GM21381 (cell line): ENCODE measurements around the gene WDR1.

Experiments used
- ATAC-seq: cut with Tn5 transposase; IDR thresholded peaks from one replicate; pipeline ENCODE4 v1.9.1; 2021; ENCODE audit warnings: mild to moderate bottlenecking, moderate library complexity; ENCODE audit not compliant: unreplicated experiment

The WDR1 gene

DNA sequence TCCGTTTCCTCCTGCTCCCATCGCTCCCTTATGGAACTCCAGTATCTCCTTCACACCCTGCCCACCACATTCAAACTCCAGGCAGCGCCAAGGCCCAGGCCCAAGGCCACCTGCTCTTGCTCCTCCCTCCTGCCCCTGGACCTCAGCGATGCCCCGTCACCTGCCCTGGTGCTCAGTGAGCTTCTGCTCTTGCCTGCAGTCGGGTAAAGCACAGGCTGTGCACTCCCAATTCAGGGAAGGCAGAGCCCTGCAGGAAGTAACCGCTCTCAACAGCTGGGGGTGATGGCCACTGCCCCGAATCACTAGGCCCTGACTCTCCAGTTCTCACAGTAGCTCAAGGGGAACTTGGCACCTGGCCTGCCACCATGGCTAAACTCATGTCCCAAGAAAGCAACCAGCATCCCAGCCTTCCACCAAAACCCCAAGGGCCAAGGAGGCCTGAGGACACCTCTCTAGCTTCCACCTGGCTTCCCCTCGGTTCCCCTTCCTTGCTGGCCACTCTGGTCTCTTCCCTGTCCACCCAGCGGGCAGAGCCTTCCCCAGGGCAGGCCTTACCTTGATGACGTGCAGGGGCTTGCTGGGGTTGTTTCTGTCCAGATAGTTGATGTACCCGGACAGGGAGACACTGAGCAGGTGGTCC, 29.3 kb downstream of the WDR1 start:
- ATAC-seq = no peak

DNA sequence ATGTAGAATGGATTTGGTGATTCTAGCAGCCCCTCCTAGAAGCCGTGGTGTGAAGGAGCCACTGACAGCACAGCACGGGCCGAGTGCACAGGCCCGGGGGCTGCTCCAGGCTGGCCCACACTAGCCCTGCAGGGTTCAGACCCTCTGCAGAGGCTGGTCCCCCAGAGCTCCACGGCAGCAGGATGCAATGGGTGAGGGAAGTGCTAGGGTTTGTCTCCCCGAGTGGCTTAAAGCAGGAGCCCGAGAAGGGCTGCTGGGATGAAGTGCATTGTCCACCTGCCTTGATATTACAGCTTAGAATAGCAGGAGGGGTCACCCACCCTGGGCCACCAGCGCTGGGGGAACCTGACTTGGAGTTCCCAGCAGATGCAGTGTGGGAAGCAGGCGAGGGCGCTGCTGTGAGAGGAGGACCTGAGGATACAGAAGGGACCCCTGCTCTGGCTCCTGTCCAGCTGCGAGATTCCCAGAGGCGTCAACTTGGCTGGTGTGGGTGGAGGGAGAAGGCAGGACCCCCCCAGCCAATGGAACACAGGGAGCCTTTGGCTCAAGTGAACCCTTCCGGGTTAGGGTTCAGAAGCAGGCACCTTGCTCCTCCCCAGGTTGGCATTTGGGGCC, 30.0 kb downstream of the WDR1 start:
- ATAC-seq = no peak

DNA sequence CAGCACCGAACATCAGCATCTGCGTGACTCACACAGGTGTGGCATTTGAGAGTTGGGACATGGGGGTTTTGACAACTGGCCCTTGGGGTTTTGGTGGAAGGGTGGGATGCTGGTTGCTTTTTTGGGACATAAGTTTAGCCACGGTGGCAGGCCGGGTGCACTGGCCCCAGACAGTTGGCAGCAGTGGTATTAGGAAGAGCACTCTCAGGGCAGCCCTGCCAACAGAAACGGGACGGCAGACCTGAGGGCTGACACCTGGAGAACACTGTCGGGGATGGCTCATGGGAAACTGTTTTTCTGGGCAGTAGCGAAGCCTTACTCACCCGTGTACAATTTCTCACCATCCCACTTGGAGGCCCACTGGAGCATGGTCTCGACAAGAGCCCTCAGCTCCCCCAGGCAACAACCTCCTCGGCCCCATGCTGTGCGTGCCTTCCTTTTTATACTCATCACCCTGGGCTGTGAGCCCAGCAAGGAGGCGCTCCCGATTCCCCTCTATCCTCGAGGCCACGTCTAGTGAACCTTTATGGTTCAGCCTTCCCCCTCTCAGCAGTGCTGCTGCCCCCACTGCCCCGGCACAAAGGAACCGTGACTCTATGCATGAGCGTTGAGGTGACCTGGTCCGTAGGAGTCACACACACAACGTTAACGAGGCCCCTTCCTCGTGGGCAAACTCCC, 30.6 kb downstream of the WDR1 start:
- no peak for ATAC-seq

DNA sequence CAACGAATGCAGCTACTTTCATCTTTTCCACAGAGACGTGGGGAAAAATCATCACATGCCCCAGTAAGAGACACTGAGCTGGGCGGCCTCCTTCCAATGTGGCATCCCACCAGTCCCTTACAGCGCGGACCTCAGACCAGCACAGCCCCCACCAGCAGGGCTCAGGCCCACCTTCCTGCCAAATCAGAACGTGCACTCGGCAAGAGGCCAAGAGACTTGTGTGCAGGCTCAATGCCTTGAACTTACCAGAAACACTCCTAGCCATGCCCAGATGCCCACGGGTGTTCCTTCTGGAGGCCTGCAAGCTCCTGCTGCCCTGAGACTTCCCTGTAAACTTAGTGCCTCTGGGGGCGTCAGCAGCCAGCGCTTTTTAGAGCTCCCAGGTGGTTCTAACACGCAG, 31.2 kb downstream of the WDR1 start:
- ATAC-seq = no peak

DNA sequence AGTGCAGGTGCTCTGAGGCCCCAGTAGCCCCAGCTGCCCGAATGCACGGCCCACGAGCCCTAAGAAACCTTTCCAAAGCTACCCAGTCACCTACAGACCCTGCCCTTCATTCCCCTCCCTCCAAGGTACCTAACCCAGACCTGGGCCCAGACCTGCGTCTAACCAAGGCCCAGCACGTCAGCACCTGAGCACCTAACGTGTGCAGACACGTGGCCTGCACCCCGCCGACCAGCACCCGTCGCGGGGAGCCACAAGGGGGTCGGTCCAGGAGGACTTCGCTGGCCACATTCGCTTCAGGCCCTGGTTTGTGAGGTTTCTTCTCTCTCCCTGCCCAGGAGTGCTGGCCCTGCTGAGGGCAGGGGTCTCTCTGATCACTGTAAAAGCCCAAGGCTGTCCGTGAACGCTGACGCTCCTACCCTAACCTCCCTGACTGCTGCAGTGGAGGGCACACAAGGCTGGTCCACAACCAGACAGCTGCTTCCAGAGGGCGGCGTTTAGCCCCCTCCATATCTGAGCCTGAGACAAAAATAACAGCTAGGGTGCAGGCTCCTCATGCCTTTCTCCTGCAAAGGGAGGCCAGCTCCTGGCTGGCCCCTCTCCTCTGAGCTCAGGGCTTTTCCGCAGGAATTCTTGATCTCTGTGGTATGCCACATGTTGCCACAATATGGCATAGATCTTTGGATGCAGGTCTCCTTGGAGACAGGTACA, 31.8 kb downstream of the WDR1 start:
- no peak for ATAC-seq

DNA sequence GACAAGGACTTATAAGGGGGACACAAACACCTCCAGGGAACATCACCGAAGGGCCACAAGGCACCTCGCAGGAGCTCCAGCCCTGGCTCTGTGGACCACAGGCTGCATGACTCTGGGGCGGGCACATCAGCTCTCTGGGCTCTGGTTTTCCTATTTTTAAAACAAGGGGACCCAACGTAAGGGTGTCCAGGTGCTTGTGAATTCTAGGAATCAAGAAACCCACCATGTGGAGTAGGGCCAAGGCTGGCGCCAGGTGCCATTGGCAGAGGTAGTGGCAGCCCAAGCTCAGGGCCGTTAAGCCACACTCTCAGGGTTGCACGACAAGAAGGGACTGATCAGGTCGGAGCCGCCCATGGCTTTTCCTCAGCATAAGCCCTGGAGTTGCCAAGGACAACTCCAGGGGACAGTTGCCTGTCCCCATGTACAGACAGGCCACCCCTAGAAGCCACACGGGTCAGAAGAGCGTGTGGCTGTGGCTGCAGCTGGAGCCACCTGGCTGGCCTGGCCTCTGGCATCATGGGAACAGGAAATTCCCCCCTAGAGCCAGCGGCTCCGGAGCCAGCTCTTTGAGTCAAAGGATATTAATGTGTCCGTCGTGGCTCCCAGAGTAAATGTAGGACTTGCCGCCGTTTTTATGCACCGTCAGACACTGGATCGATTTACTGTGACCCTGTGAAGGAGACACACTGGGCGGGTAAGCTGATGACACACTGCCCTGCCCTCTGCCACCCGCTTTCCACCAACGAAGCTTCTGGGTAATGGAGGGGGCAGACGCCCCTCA, 32.5 kb downstream of the WDR1 start:
- no peak for ATAC-seq

DNA sequence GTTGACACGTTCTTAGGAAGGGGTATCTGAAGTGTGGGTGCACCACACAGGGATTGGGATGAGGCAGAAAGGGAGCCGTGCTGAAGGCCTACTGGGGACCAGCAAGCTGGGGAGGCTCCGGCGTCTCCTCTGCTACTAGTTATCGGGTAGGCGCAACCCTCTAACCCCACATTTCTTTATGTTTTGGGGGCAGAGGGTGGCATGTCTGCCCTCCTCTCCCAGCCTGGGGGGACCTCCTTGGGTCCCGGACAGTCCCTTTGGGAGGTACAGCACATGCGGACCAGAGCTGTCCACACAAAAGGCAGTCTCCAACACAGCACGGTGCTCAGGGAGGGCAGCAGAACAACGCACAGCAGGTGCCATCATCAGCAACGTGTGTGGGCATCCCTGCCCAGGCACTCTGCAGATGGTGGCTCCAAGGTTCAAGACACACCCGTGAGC, 33.2 kb downstream of the WDR1 start:
- ATAC-seq = no peak

DNA sequence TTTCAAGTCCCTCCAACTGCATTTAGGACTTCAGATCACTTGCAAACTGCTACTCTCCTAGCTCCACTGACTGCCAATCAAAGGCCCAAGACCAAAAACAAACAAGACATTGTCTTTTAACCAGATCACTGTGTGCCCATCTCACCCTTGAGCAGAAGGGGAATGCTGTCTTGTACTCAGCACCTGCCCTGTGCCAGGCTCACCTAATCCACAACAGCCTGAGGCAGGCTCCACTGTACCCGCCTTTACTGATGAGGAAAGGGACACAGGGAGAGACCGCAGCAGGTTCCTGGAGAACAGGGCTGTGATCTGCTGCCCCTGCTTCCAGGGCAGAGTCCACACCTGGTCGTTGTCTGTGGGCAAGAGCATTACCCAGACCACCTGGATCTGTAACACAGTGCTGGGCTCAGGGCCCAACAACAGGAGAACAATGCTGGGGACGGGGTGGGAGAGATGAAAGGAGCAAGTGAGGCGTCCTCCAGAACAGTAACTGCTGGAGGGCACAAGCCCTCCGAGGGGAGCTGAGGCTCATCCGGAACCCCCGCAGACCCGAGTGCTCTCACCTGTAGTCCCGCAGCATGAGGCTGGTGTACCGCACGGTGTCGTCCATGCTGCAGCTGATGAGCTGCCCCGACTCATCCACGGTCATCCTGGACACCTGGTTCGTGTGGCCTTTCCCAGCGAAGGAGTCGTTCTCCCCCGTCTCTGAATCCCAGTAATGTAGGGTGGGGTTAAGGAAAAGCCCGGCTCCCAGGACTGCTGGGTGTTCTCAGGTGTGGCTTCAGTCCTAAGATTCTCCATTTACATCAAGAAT, 33.9 kb downstream of the WDR1 start:
- no peak for ATAC-seq

DNA sequence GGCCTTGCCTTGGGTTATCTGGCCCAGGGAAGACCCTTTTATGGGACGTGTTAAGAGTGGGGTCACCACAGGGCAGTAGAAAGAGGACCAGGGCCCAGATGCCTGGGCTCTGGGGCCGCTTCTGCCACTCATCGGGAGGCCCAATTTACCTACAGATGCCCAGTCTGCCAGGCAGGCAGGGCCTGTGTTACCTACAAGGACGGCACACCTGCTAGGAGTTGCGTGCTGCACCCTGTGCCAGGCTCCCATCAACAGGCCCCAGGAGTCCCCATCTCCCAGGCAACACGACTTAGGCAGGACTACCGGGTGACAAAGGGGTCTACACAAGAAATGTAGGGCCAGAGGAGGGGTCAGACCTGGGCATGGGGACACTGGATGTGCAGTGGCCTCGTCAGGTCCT, 34.6 kb downstream of the WDR1 start:
- no peak for ATAC-seq

DNA sequence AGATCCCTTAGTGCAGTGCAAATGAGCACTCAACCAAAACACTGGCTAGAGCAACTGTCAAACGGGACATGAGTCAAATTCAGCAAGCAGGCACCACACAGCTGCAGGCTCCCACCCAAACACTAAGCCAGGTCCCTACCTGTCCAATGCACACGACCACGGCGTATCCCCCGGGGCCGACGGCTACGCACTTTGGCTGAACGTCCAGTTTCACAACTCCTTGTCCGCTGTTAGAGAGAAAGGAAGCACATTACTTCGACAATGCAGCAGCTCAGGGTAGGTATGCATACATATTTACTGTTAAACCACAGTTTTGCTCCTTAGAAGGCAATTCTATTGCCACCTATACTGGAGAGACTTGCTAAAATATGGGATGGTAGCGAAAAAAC, 35.4 kb downstream of the WDR1 start:
- no peak for ATAC-seq

DNA sequence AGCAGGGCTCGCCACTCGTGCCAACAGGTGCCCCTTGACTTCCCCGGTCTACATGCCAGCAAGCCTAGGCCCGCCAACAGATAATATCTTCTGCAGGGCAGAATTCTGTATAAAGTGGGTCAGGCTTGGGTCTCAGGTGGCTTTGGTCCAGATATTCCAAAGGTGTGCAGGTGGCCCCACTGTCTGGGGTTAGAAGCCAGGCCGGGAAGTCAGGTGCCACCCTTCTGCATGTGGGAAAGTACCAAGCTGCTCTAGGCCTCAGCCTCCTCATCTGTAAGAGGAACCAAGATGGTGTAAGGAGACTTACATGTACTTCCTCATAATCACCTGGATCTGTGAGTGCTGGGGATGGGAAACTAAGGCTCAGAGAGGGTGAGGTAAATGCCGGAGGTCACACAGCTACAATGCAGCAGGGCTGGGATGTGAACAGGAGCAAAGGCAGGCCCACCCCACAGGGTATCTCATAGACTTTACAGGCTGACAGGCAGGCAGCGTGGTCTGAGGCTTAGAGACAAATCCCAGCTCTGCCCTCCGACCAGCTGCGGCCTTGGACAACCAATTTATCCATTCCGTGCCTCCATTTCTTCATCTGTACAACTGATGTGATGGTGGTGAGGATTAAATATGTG, 35.9 kb downstream of the WDR1 start:
- ATAC-seq = no peak

DNA sequence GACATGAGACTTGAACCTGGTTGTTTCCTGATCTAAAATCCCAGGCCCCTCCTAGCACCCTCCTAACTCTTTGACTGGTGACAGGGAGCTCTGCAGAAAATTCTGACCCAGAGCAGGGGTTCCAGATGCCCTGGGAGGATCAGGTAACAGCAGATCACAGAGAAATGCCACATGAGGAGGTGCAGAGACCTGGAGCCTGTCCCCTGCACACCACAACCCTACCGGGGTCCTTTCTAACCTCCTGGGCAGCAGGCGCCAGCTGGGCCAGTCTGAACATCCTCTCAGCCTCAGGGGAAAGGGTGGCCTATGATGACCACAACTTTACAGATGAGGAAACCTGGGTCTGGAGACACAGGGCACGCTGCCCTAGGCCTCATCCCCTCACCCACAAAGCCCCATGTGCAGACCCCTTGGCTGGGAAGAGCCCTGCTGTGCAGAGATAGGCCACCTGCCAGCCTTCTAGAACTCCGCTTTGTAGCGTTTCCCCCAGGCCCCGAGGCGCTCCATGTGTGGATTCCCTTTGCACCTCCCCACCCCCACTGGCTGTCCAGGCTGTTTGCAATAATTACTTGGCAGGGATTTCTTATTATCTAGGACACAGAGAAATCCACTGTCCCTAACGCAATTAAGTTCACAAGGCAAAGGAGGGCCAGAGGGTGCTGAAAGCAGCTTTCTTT, 36.5 kb downstream of the WDR1 start:
- no peak for ATAC-seq

DNA sequence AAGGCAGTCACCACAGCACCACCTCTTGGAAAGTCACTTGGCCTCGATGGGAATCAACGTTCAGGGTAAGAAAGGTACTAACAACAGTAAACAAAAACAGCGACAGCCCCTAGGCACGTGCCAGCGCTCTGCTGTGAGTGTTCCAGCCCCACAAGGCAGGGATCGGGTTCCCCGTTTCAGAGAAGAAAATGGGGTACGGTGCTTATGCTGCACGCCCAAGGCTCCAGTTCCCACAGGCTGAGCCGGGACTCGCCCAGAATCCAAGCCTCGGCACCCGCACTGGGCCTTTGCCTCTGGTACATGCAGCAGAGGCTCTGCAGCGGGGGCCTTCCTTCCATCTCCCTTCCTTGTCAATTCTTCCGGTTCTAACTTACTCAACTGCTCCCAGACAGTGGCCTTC, 37.3 kb downstream of the WDR1 start:
- no peak for ATAC-seq

DNA sequence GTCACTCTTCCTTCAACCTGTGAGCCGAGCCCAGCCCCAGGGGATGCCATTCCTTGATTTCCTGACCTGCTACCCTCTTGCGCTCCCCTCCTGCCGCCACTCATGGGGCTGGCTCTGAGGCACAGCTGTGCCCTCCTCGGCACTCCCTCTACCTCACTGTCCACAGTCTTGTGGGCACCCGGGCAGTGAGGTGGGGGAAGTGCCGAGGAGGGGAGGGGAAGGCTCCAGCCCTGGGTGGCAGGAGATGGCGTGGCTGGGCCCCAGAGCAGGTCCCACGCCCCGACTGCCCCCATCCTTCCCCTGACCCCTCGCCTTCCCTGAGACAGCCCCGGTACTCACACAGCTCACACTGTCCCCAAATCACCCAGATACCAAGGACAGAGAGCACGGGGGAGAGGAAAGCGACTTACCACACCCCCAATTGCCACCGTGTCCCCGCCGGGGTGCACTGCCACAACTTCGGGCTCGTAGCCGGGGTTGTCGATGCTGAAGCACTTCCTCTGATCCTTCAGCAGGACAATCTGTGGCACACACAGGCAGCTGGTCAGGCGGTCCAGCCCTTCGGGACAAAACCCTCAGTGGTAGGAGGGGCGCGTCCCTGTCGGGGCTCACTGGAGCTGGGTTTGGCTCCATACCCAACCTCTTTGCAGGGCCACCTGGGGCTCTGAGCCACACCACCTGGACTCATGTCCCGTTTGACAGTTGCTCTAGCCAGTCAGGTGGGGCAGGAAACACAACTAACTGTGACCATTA, 37.9 kb downstream of the WDR1 start:
- no peak for ATAC-seq

DNA sequence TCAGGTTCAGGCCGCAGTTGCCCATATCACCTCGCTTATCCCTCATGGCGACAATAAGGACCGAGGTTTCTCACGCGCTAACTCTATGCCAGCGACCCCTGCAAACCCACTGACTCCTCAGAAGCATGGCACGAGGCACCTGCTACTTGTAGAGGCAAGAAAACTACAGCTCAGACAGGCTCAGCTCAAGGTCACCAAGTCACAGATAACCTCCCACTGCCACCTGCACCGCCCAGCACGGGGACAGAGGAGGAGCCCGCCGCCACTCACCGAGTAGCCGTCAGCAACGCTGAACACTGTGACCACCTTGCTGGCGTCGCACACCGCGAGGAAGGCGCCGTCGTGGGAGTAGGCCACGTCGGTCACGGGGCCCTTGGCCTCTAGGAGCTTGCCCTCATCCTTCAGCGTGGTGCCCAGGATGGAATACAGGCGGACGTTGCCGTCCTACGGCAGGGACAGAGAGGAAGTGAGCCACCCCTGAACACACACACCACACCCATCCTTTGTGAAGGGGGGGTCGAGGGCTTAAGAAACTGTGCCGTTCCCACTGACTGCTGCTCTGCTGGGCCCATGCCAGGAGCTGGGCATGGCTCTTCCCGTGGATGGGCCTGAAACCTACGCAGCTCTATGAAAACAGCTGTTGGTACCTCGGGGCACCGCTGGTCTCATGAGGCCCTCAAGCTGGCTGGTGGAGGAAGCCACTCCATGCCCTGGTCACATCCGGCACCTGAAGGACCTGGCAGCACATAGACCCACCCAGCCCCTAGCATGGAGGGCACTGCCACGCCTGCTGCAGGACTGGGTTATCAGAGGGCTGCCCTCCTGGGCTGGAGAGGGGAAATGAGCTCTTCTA, 38.9 kb downstream of the WDR1 start:
- no peak for ATAC-seq

DNA sequence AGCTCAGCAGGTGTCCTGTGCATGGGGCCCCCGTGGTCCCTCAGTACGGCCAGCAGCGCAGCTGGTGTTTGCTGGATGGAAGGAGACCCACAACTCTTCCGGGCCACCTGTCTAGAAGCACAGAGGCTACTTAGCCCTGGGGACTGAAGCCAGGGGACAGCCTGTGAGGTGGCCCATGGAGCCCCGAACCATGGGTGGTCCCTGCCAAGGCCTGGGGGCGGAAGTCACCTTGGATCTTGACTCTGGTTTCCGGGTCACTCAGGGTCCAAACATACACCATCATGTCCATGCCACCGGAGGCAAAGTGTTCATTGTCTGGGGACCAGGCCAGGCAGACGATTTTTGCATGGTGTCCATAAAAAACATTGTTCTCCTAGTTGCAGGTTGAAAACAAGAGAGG, 39.5 kb downstream of the WDR1 start:
- ATAC-seq = no peak

DNA sequence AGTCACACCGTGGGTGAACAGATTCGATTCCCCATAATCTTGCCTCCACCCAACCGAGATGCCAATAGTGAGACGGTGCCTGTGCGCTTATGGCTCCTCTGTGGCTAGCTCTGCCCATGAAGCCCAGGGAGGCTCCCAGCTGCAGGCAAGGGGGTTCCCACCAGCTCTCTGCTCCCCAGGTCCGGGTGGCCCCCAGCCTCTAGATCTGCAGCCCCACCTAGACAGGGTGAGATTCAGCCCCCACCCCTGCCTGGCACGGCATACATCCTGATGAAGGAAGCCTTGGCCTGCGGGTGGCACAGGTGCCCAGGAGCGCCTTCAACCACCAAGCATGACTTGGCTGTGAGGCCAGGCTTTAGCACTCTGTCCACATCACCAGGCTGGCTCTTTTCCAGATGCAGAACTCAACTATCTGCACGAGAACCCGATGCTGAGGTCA, 40.6 kb downstream of the WDR1 start:
- no peak for ATAC-seq
